GM12872 (cell line): ENCODE measurements around the gene PLPPR2.

Experiments used
- TF ChIP-seq, protein P1 (sequence below): IDR thresholded peaks from 3 replicates; pipeline ENCODE4 v1.5.1; 2011; ENCODE audit warnings: low read depth, mild to moderate bottlenecking, low read length, moderate library complexity; ENCODE audit not compliant: insufficient read depth

PLPPR2 gene

GRCh38 chr19:11404588-11405222 is 49.5 kb downstream of the PLPPR2 start:
- TF ChIP-seq, protein P1, sequence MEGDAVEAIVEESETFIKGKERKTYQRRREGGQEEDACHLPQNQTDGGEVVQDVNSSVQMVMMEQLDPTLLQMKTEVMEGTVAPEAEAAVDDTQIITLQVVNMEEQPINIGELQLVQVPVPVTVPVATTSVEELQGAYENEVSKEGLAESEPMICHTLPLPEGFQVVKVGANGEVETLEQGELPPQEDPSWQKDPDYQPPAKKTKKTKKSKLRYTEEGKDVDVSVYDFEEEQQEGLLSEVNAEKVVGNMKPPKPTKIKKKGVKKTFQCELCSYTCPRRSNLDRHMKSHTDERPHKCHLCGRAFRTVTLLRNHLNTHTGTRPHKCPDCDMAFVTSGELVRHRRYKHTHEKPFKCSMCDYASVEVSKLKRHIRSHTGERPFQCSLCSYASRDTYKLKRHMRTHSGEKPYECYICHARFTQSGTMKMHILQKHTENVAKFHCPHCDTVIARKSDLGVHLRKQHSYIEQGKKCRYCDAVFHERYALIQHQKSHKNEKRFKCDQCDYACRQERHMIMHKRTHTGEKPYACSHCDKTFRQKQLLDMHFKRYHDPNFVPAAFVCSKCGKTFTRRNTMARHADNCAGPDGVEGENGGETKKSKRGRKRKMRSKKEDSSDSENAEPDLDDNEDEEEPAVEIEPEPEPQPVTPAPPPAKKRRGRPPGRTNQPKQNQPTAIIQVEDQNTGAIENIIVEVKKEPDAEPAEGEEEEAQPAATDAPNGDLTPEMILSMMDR, result no peak

DNA sequence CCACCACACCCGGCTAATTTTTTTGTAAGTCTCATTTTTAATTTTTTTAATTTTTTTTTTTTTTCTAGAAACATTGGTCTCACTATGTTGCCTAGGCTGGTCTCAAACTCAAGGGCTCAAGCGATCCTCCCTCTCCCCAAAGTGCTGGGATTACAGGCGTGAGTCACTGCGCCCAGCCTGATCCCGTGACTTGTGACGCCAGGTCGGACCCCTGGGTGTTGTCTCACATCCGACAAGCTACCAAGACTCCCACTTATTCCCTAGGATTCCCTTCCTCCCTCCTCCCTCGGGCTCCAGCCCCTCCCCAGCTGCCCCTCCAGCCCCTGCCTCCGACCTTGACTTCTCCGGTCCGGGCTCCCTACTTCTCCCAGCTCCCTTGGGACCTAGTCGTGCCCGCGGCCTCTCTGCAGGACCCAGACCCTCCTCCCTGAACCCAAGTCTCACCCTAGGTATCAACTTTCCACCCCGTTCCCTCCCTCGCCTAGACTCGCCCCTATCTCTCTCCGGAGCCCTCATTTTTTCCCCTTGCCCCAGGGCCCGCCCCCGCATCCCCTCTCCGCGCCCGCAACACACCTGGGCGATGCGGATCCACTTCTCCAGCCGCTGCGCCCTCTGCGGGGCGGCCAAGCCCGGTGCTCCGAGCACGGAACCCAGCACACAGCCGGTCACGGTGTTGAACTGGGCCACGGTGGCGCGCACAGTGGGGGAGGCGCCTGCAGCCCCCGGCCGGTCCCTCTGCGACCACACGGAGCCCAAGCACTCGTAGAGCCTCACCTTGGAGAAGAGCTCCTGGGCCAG is 50.8 kb downstream of the PLPPR2 start:
- TF ChIP-seq, protein P1, result no peak

DNA sequence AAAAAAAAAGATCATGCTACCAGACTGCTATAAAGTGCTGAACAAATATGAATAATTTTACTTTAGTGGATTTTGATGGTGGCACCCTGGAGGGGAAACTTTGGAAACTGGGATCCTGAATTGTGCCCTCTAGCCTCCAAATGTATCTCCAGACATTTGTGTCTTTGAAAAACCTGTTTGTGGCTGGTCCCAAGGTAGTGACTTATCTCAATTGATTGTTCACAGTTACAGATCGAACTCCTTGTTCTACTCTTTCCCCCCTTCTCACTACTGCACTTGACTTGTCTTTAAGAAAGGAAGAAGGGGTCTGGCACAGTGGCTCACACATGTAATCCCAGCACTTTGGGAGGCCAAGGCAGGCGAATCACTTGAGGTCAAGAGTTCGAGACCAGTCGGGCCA is 53.4 kb downstream of the PLPPR2 start:
- TF ChIP-seq, protein P1, result no peak

DNA sequence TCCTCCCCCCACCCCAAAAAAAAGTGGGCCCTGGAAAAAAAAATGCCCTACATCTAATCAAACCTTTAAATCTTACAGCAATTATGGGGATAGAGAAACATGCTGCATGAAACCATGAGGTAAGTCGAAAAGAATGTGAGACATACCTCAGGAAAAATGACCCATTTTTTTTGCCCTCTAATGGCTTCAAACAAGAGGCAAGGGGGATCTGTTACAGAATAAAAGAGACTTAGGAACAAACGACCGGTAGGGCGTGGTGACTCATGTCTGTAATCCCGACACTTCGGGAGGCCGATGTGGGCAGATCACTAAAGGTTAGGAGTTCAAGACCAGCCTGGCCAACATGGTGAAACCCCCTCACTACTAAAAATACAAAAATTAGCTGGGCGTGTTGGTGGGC is 55.5 kb downstream of the PLPPR2 start:
- TF ChIP-seq, protein P1, result no peak

DNA sequence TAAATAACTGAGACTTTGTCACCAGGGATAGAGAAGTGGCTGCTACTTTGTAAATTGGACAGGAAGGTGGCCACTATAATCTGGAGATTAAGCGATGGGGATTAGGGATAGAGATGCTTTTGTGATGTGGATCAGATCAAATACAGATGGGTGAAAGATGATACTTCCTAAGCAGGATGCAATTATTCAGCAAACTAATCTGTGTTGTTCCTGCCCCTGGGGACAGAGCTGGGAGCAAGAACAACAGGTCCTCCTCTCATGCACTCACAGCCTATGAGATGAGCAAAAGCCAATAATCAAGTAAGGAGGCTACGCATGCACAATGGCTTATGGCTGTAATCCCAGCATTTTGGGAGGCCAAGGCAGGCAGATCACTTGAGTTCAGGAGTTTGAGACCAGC is 59.3 kb downstream of the PLPPR2 start:
- TF ChIP-seq, protein P1, result no peak
